Activated CD4-positive, alpha-beta T cell treated with anti-CD3 and anti-CD28 coated beads for 36 hours (primary cell): ENCODE data around the gene GRK2. TPM values are rescaled to one million over a fixed set of nuclear protein-coding genes. Genes with fewer than 3 reads are reported as not detected.
"Not testable (repeated sequence)": the region's sequence is repeated elsewhere in the genome, so short reads cannot be mapped to it uniquely, and the experiment has no call there.

ENCODE experiments used
- ATAC-seq: fragments of 200-7000 bp; cut with Tn5 transposase; one replicate; pipeline ENCODE4 v1.10.0; 2021; ENCODE audit warnings: mild to moderate bottlenecking, moderate library complexity
- CTCF ChIA-PET: fragments of 350-600 bp; sonication (Branson Sonifier 250); formaldehyde crosslinking; loops from one replicate; lab custom pipeline; 2021; ENCODE audit warnings: antibody characterized with exemption; lab: Charles Lee
- POLR2A ChIA-PET: fragments of 350-600 bp; sonication (Branson Sonifier 250); formaldehyde crosslinking; loops from one replicate; lab custom pipeline; 2021; ENCODE audit warnings: antibody characterized with exemption, inconsistent platforms; lab: Charles Lee
- DNase-seq: peaks from one replicate; pipeline ENCODE4 v3.0.0-alpha.2; 2020
- H3K27ac Mint-ChIP-seq: one replicate; pipeline ENCODE4 v1.8.0; 2021; ENCODE audit warnings: mixed read lengths
- H3K27me3 Mint-ChIP-seq: one replicate; pipeline ENCODE4 v1.8.0; 2021; ENCODE audit warnings: mixed read lengths
- H3K36me3 Mint-ChIP-seq: one replicate; pipeline ENCODE4 v1.8.0; 2021; ENCODE audit warnings: low read depth, mixed read lengths
- H3K4me1 Mint-ChIP-seq: one replicate; pipeline ENCODE4 v1.8.0; 2021; ENCODE audit warnings: mixed read lengths
- H3K4me3 Mint-ChIP-seq: one replicate; pipeline ENCODE4 v1.8.0; 2021; ENCODE audit warnings: mild to moderate bottlenecking, moderate library complexity, mixed read lengths
- H3K9me3 Mint-ChIP-seq: one replicate; pipeline ENCODE4 v1.8.0; 2021; ENCODE audit warnings: low read depth, mixed read lengths
- intact Hi-C, 2 experiments: fragments of 100-400 bp; cut with DNase I in 1 of 2; cut with micrococcal nuclease in 1 of 2; formaldehyde crosslinking; loops; one replicate each; pipeline versions ENCODE4 v1.14.2 to v1.15.1; 2022 to 2024; cut with DNase I, micrococcal nuclease
- total RNA-seq, 2 experiments: library from RNA; stranded (reverse); gene quantifications; one replicate each; pipeline ENCODE4 v1.2.3, GENCODE V29; 2021

GRK2 gene
- total RNA-seq, 2 experiments from 2014 or later, result 202 to 241 TPM

GRCh38 chr11:67313125-67313890, 47.0 kb downstream of the GRK2 start:
- Mint-ChIP-seq H3K27me3 (no peaks in the 10 kb centered on the region), H3K9me3 (no peaks in the 10 kb centered on the region), H3K4me3 (no peak overlapping the region), H3K4me1 (peaks cover 31% of the 10 kb centered on the region), H3K27ac (peak overlapping the region; percentile 47), H3K36me3 (no peaks in the 10 kb centered on the region)
- CTCF ChIA-PET, result interaction anchor here (0.6 to 1.2 kb wide), 5 partner anchors 36 to 1244 kb away, joined by 3 to 5 read pairs (median 3); no protein-coding TSS in a partner anchor
- DNase-seq (no peak), ATAC-seq (no peak)
- POLR2A ChIA-PET, result interaction anchor here (0.6 kb wide), 1 partner anchor 8 kb away, joined by 5 read pairs; no protein-coding TSS in a partner anchor
- intact Hi-C loops, result no loop called here

GRCh38 chr11:67314218-67314617, 47.9 kb downstream of the GRK2 start:
- CTCF ChIA-PET, result interaction anchor here (0.9 to 1.2 kb wide), 4 partner anchors 9 to 67 kb away, joined by 3 to 5 read pairs (median 4); no protein-coding TSS in a partner anchor
- Mint-ChIP-seq H3K4me1 (peaks cover 38% of the 10 kb centered on the region), H3K36me3 (no peaks in the 10 kb centered on the region), H3K27ac (peak overlapping the region; percentile 25), H3K9me3 (no peaks in the 10 kb centered on the region), H3K4me3 (no peak overlapping the region), H3K27me3 (peaks cover 3% of the 10 kb centered on the region)
- ATAC-seq, result no peak
- POLR2A ChIA-PET, result no interaction called here
- DNase-seq, result no peak
- intact Hi-C loops, result no loop called here

- CTCF ChIA-PET, result interaction anchor here (0.6 to 4.2 kb wide), 2 partner anchors 52 to 1752 kb away, joined by 3 to 44 read pairs; no protein-coding TSS in a partner anchor
- H3K36me3 Mint-ChIP-seq, result no peaks in the 10 kb centered on the region
- POLR2A ChIA-PET, result no interaction called here
- H3K9me3 Mint-ChIP-seq, result no peaks in the 10 kb centered on the region
- ATAC-seq (no peak), DNase-seq (no peak)
- H3K27ac Mint-ChIP-seq, result peak overlapping the region; percentile 51
- H3K4me1 Mint-ChIP-seq, result peaks cover 38% of the 10 kb centered on the region
- intact Hi-C loops, result no loop called here
- peaks cover 3% of the 10 kb centered on the region for H3K27me3 Mint-ChIP-seq
- H3K4me3 Mint-ChIP-seq, result peak overlapping the region; percentile 39
These were observed 49.1 kb downstream of the GRK2 start for GRCh38 chr11:67315325-67315909.

GRCh38 chr11:67316882-67317204, 50.6 kb downstream of the GRK2 start:
- H3K4me1 Mint-ChIP-seq, result peaks cover 33% of the 10 kb centered on the region
- peaks cover 3% of the 10 kb centered on the region for H3K27me3 Mint-ChIP-seq
- POLR2A ChIA-PET, result interaction anchor here (0.6 to 1.8 kb wide), 6 partner anchors 28 to 567 kb away, joined by 3 to 9 read pairs (median 4); partner anchors contain the start of genes ANKRD13D and GRK2

GRCh38 chr11:67317205-67317887, 51.1 kb downstream of the GRK2 start:
- H3K4me3 Mint-ChIP-seq, result peak overlapping the region; percentile 84
- H3K9me3 Mint-ChIP-seq, result no peaks in the 10 kb centered on the region
- CTCF ChIA-PET, result interaction anchor here (0.6 to 4.2 kb wide), 33 partner anchors 9 to 287 kb away, joined by 3 to 44 read pairs (median 7); partner anchors contain the start of genes ANKRD13D, CLCF1, GRK2 and POLD4
- POLR2A ChIA-PET, result interaction anchor here (0.7 to 1.8 kb wide), 7 partner anchors 29 to 151 kb away, joined by 3 to 9 read pairs (median 4); partner anchors contain the start of genes ANKRD13D and GRK2
- peak overlapping the region; percentile 95 for H3K27ac Mint-ChIP-seq
- intact Hi-C loops, result loop anchor here (1.0 to 2.0 kb wide), 11 partner anchors 15 to 359 kb away; partner anchors contain the start of genes GRK2 (in 2 of the 2), ANKRD13D (in 1 of the 2), PC (in 1 of the 2) and POLD4 (in 1 of the 2)
- peaks cover 28% of the 10 kb centered on the region for H3K4me1 Mint-ChIP-seq
- ATAC-seq (peak; percentile 83), DNase-seq (peak; percentile 99)
- H3K36me3 Mint-ChIP-seq, result no peaks in the 10 kb centered on the region
- peaks cover 3% of the 10 kb centered on the region for H3K27me3 Mint-ChIP-seq

More at GRCh38 chr11:67316882-67317204, 50.6 kb downstream of the GRK2 start:
- intact Hi-C loops, result loop anchor here (1.0 to 2.0 kb wide), 11 partner anchors 14 to 359 kb away; partner anchors contain the start of genes GRK2 (in 2 of the 2), ANKRD13D (in 1 of the 2), PC (in 1 of the 2) and POLD4 (in 1 of the 2)
- no peaks in the 10 kb centered on the region for H3K9me3 Mint-ChIP-seq
- H3K36me3 Mint-ChIP-seq, result no peaks in the 10 kb centered on the region
- DNase-seq (no peak), ATAC-seq (no peak)
- peak overlapping the region; percentile 95 for H3K27ac Mint-ChIP-seq
- CTCF ChIA-PET, result interaction anchor here (0.6 to 4.2 kb wide), 29 partner anchors 9 to 221 kb away, joined by 3 to 44 read pairs (median 7); partner anchors contain the start of genes ANKRD13D, CLCF1, GRK2 and POLD4
- peak overlapping the region; percentile 84 for H3K4me3 Mint-ChIP-seq

GRCh38 chr11:67317888-67318555, 51.7 kb downstream of the GRK2 start:
- Mint-ChIP-seq H3K36me3 (no peaks in the 10 kb centered on the region), H3K27ac (peak overlapping the region; percentile 95), H3K9me3 (no peaks in the 10 kb centered on the region), H3K4me3 (peak overlapping the region; percentile 84), H3K4me1 (peaks cover 21% of the 10 kb centered on the region), H3K27me3 (peaks cover 3% of the 10 kb centered on the region)
- ChIA-PET POLR2A (interaction anchor here (0.7 to 1.8 kb wide), 7 partner anchors 29 to 150 kb away, joined by 3 to 9 read pairs (median 4); partner anchors contain the start of genes ANKRD13D and GRK2), CTCF (interaction anchor here (0.8 to 4.2 kb wide), 31 partner anchors 10 to 236 kb away, joined by 3 to 44 read pairs (median 7); partner anchors contain the start of genes ANKRD13D, CLCF1, GRK2 and POLD4)
- DNase-seq, result no peak
- intact Hi-C loops, result loop anchor here (1.0 to 2.0 kb wide), 11 partner anchors 15 to 360 kb away; partner anchors contain the start of genes GRK2 (in 2 of the 2), ANKRD13D (in 1 of the 2), PC (in 1 of the 2) and POLD4 (in 1 of the 2)
- peak; percentile 8 for ATAC-seq

- H3K27ac Mint-ChIP-seq, H3K36me3 Mint-ChIP-seq, POLR2A ChIA-PET, intact Hi-C loops, DNase-seq, ATAC-seq, H3K27me3 Mint-ChIP-seq, H3K9me3 Mint-ChIP-seq: not testable (repeated sequence)
- CTCF ChIA-PET, result interaction anchor here (0.6 to 4.0 kb wide), 9 partner anchors 10 to 299 kb away, joined by 3 to 39 read pairs (median 7); partner anchors contain the start of gene POLD4
- H3K4me1 Mint-ChIP-seq, result peaks cover 15% of the 10 kb centered on the region
- peak overlapping the region; percentile 84 for H3K4me3 Mint-ChIP-seq
These were observed 52.6 kb downstream of the GRK2 start for GRCh38 chr11:67318876-67319275.

GRCh38 chr11:67320011-67320410, 53.7 kb downstream of the GRK2 start:
- H3K27ac Mint-ChIP-seq, result no peak overlapping the region
- DNase-seq (no peak), ATAC-seq (no peak)
- peaks cover 12% of the 10 kb centered on the region for H3K4me1 Mint-ChIP-seq
- no peak overlapping the region for H3K4me3 Mint-ChIP-seq
- ChIA-PET POLR2A (no interaction called here), CTCF (interaction anchor here (1.0 to 4.6 kb wide), 7 partner anchors 15 to 80 kb away, joined by 3 to 39 read pairs (median 6); partner anchors contain the start of genes POLD4 and SSH3)
- H3K27me3 Mint-ChIP-seq, result peaks cover 3% of the 10 kb centered on the region
- intact Hi-C loops, result no loop called here
- no peaks in the 10 kb centered on the region for H3K36me3 Mint-ChIP-seq
- H3K9me3 Mint-ChIP-seq, result no peaks in the 10 kb centered on the region

- no peak overlapping the region for H3K27ac Mint-ChIP-seq
- H3K4me1 Mint-ChIP-seq, result peaks cover 10% of the 10 kb centered on the region
- DNase-seq, result no peak
- H3K27me3 Mint-ChIP-seq, result peaks cover 3% of the 10 kb centered on the region
- POLR2A ChIA-PET, result no interaction called here
- CTCF ChIA-PET, result interaction anchor here (0.7 to 4.6 kb wide), 9 partner anchors 16 to 80 kb away, joined by 3 to 22 read pairs (median 4); partner anchors contain the start of gene SSH3
- H3K4me3 Mint-ChIP-seq, result no peak overlapping the region
- H3K9me3 Mint-ChIP-seq, result no peaks in the 10 kb centered on the region
- no peaks in the 10 kb centered on the region for H3K36me3 Mint-ChIP-seq
- no peak for ATAC-seq
- intact Hi-C loops, result no loop called here
These were observed 54.4 kb downstream of the GRK2 start for GRCh38 chr11:67320691-67321090.
